Kidney epithelial cell (primary cell): ENCODE measurements around the gene MAPK9. TPM values are rescaled to one million over a fixed set of nuclear protein-coding genes. Genes with fewer than 3 reads are reported as not detected.
A peak's percentile ranks its signal among the peaks of the same experiment; 100 is the strongest.

Experiments
- DNase-seq: peaks from one replicate; pipeline ENCODE4 v3.0.0-alpha.2; 2010; ENCODE audit warnings: low read depth
- H3K27me3 ChIP-seq: 2 replicates; pipeline ENCODE4 v1.6.0; 2011; ENCODE audit warnings: low read length; ENCODE audit not compliant: control insufficient read depth, insufficient read depth
- H3K36me3 ChIP-seq: 2 replicates; pipeline ENCODE4 v1.5.1; 2011; ENCODE audit warnings: low read length; ENCODE audit not compliant: control insufficient read depth, insufficient read depth
- H3K4me3 ChIP-seq: 2 replicates; pipeline ENCODE4 v1.5.1; 2011; ENCODE audit warnings: low read depth, mild to moderate bottlenecking, control low read depth, low read length
- total RNA-seq: library from RNA; depleted of rRNA; stranded (reverse); fragments of >200 nt; gene quantifications from 2 replicates; pipeline ENCODE4 v1.2.3, GENCODE V29; 2015
- TF ChIP-seq, protein P1 (sequence below): IDR thresholded peaks from 2 replicates; pipeline ENCODE4 v1.5.1; 2011; ENCODE audit warnings: mild to moderate bottlenecking, moderate library complexity, low read length, control low read depth, inconsistent platforms; ENCODE audit not compliant: insufficient read depth, poor library complexity, severe bottlenecking

MAPK9 gene
- total RNA-seq, 1 donor from 2014 or later = 22.5 TPM

DNA sequence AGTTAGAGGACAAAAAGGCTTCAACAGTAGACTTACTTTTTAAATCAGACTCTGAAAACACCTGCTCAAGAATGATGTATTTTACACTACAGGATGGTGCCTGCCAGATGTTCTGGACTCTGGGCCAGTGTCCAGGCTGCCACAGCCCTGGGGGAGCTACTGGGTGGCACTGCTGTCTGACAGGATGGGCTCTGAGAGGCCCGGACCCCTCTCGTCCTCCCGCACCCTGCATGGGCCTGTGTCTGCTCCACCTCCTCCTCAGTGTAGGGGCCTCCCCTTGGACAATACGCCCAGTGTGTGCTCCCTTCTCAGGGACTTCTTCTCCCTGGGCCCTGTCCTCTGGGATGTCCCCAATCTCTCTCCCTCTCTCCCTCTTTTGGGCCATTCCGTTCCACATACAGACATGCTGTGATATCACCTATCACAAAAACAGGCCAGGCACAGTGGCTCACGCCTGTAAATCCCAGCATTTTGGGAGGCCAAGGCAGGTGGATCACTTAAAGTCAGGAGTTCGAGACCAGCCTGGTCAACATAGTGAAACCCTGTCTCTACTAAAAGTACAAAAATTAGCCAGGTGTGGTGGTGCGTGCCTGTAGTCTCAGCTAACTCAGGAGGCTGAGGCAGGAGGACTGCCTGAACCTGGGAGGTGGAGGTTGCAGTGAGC is 37.9 kb upstream of the MAPK9 start:
- Histone ChIP-seq H3K27me3 (no peaks in the 10 kb centered on the region), H3K36me3 (no peaks in the 10 kb centered on the region), H3K4me3 (no peak overlapping the region)
- TF ChIP-seq, protein P1, sequence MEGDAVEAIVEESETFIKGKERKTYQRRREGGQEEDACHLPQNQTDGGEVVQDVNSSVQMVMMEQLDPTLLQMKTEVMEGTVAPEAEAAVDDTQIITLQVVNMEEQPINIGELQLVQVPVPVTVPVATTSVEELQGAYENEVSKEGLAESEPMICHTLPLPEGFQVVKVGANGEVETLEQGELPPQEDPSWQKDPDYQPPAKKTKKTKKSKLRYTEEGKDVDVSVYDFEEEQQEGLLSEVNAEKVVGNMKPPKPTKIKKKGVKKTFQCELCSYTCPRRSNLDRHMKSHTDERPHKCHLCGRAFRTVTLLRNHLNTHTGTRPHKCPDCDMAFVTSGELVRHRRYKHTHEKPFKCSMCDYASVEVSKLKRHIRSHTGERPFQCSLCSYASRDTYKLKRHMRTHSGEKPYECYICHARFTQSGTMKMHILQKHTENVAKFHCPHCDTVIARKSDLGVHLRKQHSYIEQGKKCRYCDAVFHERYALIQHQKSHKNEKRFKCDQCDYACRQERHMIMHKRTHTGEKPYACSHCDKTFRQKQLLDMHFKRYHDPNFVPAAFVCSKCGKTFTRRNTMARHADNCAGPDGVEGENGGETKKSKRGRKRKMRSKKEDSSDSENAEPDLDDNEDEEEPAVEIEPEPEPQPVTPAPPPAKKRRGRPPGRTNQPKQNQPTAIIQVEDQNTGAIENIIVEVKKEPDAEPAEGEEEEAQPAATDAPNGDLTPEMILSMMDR = no peak
- no peak for DNase-seq

DNA sequence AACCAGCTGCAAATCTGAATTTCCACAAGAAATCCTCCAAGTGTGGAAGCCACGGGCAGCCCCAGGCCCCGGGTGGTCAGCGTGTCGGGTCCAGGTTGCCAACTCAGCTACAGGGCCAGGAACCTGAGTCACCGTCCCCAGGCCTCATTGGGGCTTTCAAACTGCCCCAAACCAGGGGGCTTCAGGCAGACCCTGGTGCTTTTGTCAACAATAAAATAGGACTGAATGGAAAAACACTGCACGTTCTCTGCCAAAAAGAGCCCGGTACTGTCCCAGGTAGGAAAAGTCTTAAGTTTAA is 37.2 kb upstream of the MAPK9 start:
- Histone ChIP-seq H3K27me3 (no peaks in the 10 kb centered on the region), H3K36me3 (no peaks in the 10 kb centered on the region), H3K4me3 (no peak overlapping the region)
- no peak for DNase-seq
- TF ChIP-seq, protein P1 = no peak

DNA sequence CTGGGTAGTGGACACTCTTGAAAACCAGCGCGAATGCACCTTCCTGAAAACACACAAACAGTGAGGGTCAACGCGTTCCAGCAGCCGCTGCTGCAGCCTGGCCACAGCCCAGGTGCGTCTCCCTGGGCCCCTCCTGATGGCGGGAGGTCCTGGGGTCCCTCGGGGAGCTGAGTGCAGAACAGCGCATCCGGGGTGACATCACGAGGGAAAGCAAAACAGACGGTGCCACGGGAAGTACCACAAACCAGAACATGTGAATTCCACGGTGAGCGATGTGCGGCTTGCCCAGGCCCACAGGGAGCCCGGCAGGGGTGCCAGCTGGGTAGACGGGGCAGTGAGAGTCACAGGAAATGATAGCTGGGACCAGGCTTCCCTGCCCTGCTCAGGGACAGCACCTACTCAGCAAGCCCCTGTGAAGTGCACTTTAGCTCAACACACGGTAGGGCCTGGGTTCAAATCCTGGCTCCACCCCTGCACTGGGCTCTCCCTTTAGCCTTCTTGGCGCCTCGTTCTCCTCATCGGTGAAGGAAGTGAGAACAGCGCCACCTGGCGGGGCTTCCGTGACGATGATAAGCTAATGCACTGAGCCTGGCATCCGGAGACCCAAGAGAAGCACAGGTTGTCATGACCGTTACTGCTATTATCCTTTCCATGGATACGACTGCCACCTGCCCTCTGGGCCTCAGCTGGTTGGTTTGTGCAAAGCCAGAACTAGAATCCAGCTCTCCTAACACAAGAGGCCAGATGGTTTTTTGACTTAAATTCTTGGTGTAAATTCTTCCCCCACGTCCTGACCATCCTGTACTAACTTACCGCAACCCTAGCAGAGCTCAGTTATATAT is 36.6 kb upstream of the MAPK9 start:
- DNase-seq = no peak

DNA sequence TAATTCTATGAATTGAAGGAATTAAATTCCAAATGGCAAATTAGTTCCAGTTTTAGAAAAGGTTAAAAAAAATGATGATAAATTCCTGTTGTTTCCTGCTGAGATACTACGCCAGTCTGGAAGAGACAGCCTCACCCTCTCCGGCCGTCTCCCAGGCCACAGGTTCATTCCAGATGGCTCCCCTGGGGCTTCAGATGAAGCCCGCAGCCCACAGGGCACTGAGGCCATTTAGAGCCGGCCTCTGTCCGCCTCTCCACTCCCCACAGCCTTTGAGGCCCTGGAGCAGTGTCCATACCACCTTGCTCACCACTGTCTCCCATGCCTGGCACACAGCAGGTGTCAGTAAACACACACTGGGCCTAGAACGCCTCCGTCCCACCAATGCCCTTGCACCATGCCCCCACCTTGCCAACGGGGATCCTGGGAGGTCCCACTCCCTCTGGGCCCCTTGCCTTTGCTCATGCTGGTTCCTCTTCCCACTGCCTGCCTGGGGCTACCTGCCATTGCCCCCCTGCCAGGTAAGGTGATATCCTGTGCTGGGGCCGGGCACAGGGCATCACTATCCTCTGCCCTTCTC is 35.2 kb upstream of the MAPK9 start:
- no peak for DNase-seq
- Histone ChIP-seq H3K36me3 (no peaks in the 10 kb centered on the region), H3K27me3 (no peaks in the 10 kb centered on the region), H3K4me3 (no peak overlapping the region)
- TF ChIP-seq, protein P1 = no peak

More for the DNA sequence above, 36.6 kb upstream of the MAPK9 start:
- H3K36me3 ChIP-seq = no peaks in the 10 kb centered on the region
- H3K27me3 ChIP-seq = no peaks in the 10 kb centered on the region
- H3K4me3 ChIP-seq = no peak overlapping the region
- TF ChIP-seq, protein P1 = peak; percentile 71

DNA sequence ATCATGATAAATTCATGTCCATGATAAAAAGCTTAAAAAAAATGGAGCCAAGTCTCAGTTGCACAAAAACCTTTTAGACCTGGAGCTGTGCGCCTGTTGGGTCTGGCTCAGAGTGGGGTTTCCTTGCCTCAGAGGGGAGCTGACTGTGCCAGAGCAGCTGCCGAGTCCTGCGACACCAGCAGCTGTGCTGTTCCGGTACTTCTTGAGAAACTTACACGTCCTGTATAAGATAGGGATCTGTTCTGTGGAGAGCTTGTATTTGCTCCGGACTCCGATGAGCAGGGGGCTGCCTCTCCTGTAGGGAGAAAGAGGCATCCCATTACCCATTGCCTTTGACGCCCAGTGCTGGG is 32.7 kb upstream of the MAPK9 start:
- Histone ChIP-seq H3K4me3 (no peak overlapping the region), H3K36me3 (no peaks in the 10 kb centered on the region), H3K27me3 (no peaks in the 10 kb centered on the region)
- TF ChIP-seq, protein P1 = no peak
- no peak for DNase-seq
